ENCODE measurements around the gene GGN. TPM values are rescaled to one million over a fixed set of nuclear protein-coding genes. Genes with fewer than 3 reads are reported as not detected.
"Not testable (repeated sequence)": the region's sequence is repeated elsewhere in the genome, so short reads cannot be mapped to it uniquely, and the experiment has no call there.

GGN gene
- total RNA-seq, 1 donor from 2014 or later = 0.31 TPM

GRCh38 chr19:38374332-38375097 is 13.3 kb downstream of the GGN start, which contains the start of gene PSMD8:
Gene PSMD8, plus strand, starts transcription at chr19:38374571. Its CDS starts 31 bp downstream, at chr19:38374602.
- intact Hi-C loops (cut with DNase I) = no loop called here
- DNase-seq (ENCODE audit: low spot score) (peak; percentile 99), ATAC-seq (peak; percentile 99)

- DNase-seq (ENCODE audit: low spot score) = no peak
- no peak for ATAC-seq
- intact Hi-C loops (cut with DNase I) = no loop called here
Observed at GRCh38 chr19:38373907-38374331, 13.9 kb downstream of the GGN start.

GRCh38 chr19:38371081-38371480 is 16.8 kb downstream of the GGN start:
- DNase-seq (ENCODE audit: low spot score) (no peak), ATAC-seq (no peak)
- intact Hi-C loops (cut with DNase I) = no loop called here

- DNase-seq (ENCODE audit: low spot score) = no peak
- no peak for ATAC-seq
- intact Hi-C loops (cut with DNase I) = no loop called here
Observed at GRCh38 chr19:38370299-38370698, 17.5 kb downstream of the GGN start.

GRCh38 chr19:38369584-38369983 is 18.2 kb downstream of the GGN start:
- ATAC-seq (no peak), DNase-seq (ENCODE audit: low spot score) (no peak)
- intact Hi-C loops (cut with DNase I) = loop anchor here (10.0 kb wide), 1 partner anchor 925 kb away; no protein-coding TSS in a partner anchor

- intact Hi-C loops (cut with DNase I) = loop anchor here (10.0 kb wide), 1 partner anchor 922 kb away; no protein-coding TSS in a partner anchor
- DNase-seq (ENCODE audit: low spot score) (no peak), ATAC-seq (no peak)
Observed at GRCh38 chr19:38367041-38367440, 20.8 kb downstream of the GGN start.

- not testable (repeated sequence) for ATAC-seq; DNase-seq (ENCODE audit: low spot score)
- intact Hi-C loops (cut with DNase I) = loop anchor here (10.0 kb wide), 1 partner anchor 918 kb away; no protein-coding TSS in a partner anchor
Observed at GRCh38 chr19:38362946-38363688, 24.7 kb downstream of the GGN start.

GRCh38 chr19:38362076-38362945 is 25.5 kb downstream of the GGN start:
- ATAC-seq (peak; percentile 73), DNase-seq (ENCODE audit: low spot score) (peak; percentile 85)
- intact Hi-C loops (cut with DNase I) = loop anchor here (10.0 kb wide), 1 partner anchor 918 kb away; no protein-coding TSS in a partner anchor

GRCh38 chr19:38361633-38362075 is 26.2 kb downstream of the GGN start:
- intact Hi-C loops (cut with DNase I) = loop anchor here (10.0 kb wide), 1 partner anchor 917 kb away; no protein-coding TSS in a partner anchor
- peak; percentile 86 for ATAC-seq
- DNase-seq (ENCODE audit: low spot score) = peak; percentile 74

GRCh38 chr19:38360839-38361631 is 26.8 kb downstream of the GGN start:
- intact Hi-C loops (cut with DNase I) = loop anchor here (10.0 kb wide), 1 partner anchor 916 kb away; no protein-coding TSS in a partner anchor
- no peak for ATAC-seq
- no peak for DNase-seq (ENCODE audit: low spot score)

- ATAC-seq (no peak), DNase-seq (ENCODE audit: low spot score) (no peak)
- intact Hi-C loops (cut with DNase I) = loop anchor here (10.0 kb wide), 1 partner anchor 916 kb away; no protein-coding TSS in a partner anchor
Observed at GRCh38 chr19:38360351-38360750, 27.5 kb downstream of the GGN start.

GRCh38 chr19:38359242-38360021 is 28.4 kb downstream of the GGN start:
- DNase-seq (ENCODE audit: low spot score) (no peak), ATAC-seq (no peak)
- intact Hi-C loops (cut with DNase I) = loop anchor here (10.0 kb wide), 1 partner anchor 915 kb away; no protein-coding TSS in a partner anchor

GRCh38 chr19:38358071-38358470 is 29.8 kb downstream of the GGN start:
- no peak for ATAC-seq
- no peak for DNase-seq (ENCODE audit: low spot score)
- intact Hi-C loops (cut with DNase I) = no loop called here

- no peak for ATAC-seq
- no peak for DNase-seq (ENCODE audit: low spot score)
- intact Hi-C loops (cut with DNase I) = no loop called here
Observed at GRCh38 chr19:38355728-38356725, 31.8 kb downstream of the GGN start.

- intact Hi-C loops (cut with DNase I) = no loop called here
- no peak for DNase-seq (ENCODE audit: low spot score)
- no peak for ATAC-seq
Observed at GRCh38 chr19:38352611-38353010, 35.2 kb downstream of the GGN start.

- intact Hi-C loops (cut with DNase I) = no loop called here
- ATAC-seq = peak; percentile 10
- DNase-seq (ENCODE audit: low spot score) = no peak
Observed at GRCh38 chr19:38351865-38352395, 35.9 kb downstream of the GGN start.

Data from sciatic nerve (tissue), 2 donors.